ENCODE results near the gene STPG3. TPM values are rescaled to one million over a fixed set of nuclear protein-coding genes. Genes with fewer than 3 reads are reported as not detected.

STPG3 gene
- total RNA-seq = not detected

DNA sequence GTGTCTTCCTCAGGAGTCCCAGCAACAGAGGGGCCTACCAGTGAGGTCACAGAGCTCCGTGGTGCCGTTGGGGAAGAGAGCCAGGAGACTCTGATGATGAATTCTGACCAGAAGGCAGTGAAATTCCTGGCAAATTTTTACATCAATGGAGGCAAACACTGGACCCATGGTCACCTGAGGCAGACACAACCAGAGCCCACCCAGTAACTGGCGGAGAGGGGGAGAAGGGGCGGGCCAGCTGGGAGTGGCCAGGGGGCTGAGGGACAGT, at the start of gene STPG3:
STPG3 (plus strand) TSS at position 93 of the 268 bp plus-strand sequence; CDS start at position 94, 1 bp downstream.
- CTCF ChIA-PET = no interaction called here
- no peaks in the 10 kb centered on the region for H3K9me3 Mint-ChIP-seq
- H3K36me3 Mint-ChIP-seq (ENCODE audit: low read depth) = peaks cover 3% of the 10 kb centered on the region
- H3K4me3 Mint-ChIP-seq = no peak within 1 kb of the TSS
- H3K27ac Mint-ChIP-seq = no peak within 1 kb of the TSS
- peaks cover 7% of the 10 kb centered on the region for H3K4me1 Mint-ChIP-seq
- H3K27me3 Mint-ChIP-seq = no peaks in the 10 kb centered on the region
- no peak for DNase-seq
- POLR2A ChIA-PET = no interaction called here

DNA sequence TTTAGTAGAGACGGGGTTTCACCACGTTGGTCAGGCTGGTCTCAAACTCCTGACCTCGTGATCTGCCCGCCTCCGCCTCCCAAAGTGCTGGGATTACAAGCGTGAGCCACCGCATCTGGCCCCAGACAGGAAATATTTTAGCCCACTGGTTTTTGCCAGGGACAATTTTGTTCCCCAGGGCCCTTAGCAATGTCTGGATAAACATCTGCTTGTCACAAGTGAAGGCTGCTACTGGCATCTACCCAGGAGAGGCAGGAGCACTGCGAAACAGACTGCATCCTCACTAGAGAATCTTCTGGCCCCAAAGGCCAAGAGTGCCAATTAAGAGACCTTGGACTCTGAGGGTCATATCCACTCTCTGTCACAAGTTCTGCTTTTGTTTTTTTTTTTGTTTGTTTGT, 48.1 kb upstream of the STPG3 start:
- no peak for DNase-seq
- H3K27ac Mint-ChIP-seq = peak overlapping the region; percentile 25
- peaks cover 47% of the 10 kb centered on the region for H3K4me1 Mint-ChIP-seq
- H3K4me3 Mint-ChIP-seq = no peak overlapping the region
- no peaks in the 10 kb centered on the region for H3K9me3 Mint-ChIP-seq
- ChIA-PET POLR2A (no interaction called here), CTCF (interaction anchor here (0.9 to 1.4 kb wide), 2 partner anchors 24 to 174 kb away, joined by 3 to 4 read pairs; partner anchors contain the start of gene RNF224)
- peaks cover 16% of the 10 kb centered on the region for H3K36me3 Mint-ChIP-seq (ENCODE audit: low read depth)
- no peaks in the 10 kb centered on the region for H3K27me3 Mint-ChIP-seq

GRCh38 chr9:137204731-137205125, 46.4 kb upstream of the STPG3 start:
- POLR2A ChIA-PET = interaction anchor here (1.2 kb wide), 1 partner anchor 16 kb away, joined by 4 read pairs; the partner anchor contains the start of genes ANAPC2 and SSNA1

GRCh38 chr9:137205126-137206069, 45.7 kb upstream of the STPG3 start, which contains the start of the genes NDOR1 and TMEM203:
TSS of gene NDOR1 (plus strand) at chr9:137205700. CDS start at chr9:137205778, 78 bp downstream.
TSS of gene TMEM203 (minus strand) at chr9:137205648. CDS start at chr9:137205414, 234 bp downstream.
- Mint-ChIP-seq H3K4me3 (peak within 1 kb of the TSS; percentile 93), H3K27ac (peak within 1 kb of the TSS; percentile 95), H3K27me3 (no peaks in the 10 kb centered on the region), H3K4me1 (peaks cover 48% of the 10 kb centered on the region), H3K36me3 (ENCODE audit: low read depth) (peaks cover 20% of the 10 kb centered on the region), H3K9me3 (no peaks in the 10 kb centered on the region)
- peak; percentile 95 for DNase-seq
- ChIA-PET CTCF (interaction anchor here (1.1 to 2.2 kb wide), 8 partner anchors 11 to 170 kb away, joined by 3 to 6 read pairs (median 4); partner anchors contain the start of genes ANAPC2, NPDC1 and SSNA1), POLR2A (interaction anchor here (1.2 kb wide), 1 partner anchor 17 kb away, joined by 4 read pairs; the partner anchor contains the start of genes ANAPC2 and SSNA1)

More at GRCh38 chr9:137204731-137205125, 46.4 kb upstream of the STPG3 start:
- H3K4me1 Mint-ChIP-seq = peaks cover 48% of the 10 kb centered on the region
- H3K4me3 Mint-ChIP-seq = peak overlapping the region; percentile 93
- H3K36me3 Mint-ChIP-seq (ENCODE audit: low read depth) = peaks cover 20% of the 10 kb centered on the region
- H3K27me3 Mint-ChIP-seq = no peaks in the 10 kb centered on the region
- H3K9me3 Mint-ChIP-seq = no peaks in the 10 kb centered on the region
- CTCF ChIA-PET = interaction anchor here (1.2 to 2.0 kb wide), 5 partner anchors 9 to 170 kb away, joined by 3 to 6 read pairs (median 5); no protein-coding TSS in a partner anchor
- DNase-seq = no peak
- peak overlapping the region; percentile 95 for H3K27ac Mint-ChIP-seq

- peak overlapping the region; percentile 93 for H3K4me3 Mint-ChIP-seq
- H3K4me1 Mint-ChIP-seq = peaks cover 40% of the 10 kb centered on the region
- no peaks in the 10 kb centered on the region for H3K27me3 Mint-ChIP-seq
- H3K27ac Mint-ChIP-seq = peak overlapping the region; percentile 95
- H3K9me3 Mint-ChIP-seq = no peaks in the 10 kb centered on the region
- POLR2A ChIA-PET = no interaction called here
- CTCF ChIA-PET = interaction anchor here (0.6 to 2.2 kb wide), 8 partner anchors 9 to 160 kb away, joined by 3 to 5 read pairs (median 3); partner anchors contain the start of genes ANAPC2, NPDC1, RNF224 and SSNA1
- DNase-seq = no peak
- H3K36me3 Mint-ChIP-seq (ENCODE audit: low read depth) = peaks cover 20% of the 10 kb centered on the region
Observed at GRCh38 chr9:137206602-137207001, 44.5 kb upstream of the STPG3 start.

- CTCF ChIA-PET = no interaction called here
- POLR2A ChIA-PET = no interaction called here
Observed at GRCh38 chr9:137211532-137211931, 39.6 kb upstream of the STPG3 start.

GRCh38 chr9:137212520-137212919, 38.6 kb upstream of the STPG3 start:
- DNase-seq = no peak
- Mint-ChIP-seq H3K27me3 (no peaks in the 10 kb centered on the region), H3K9me3 (no peaks in the 10 kb centered on the region), H3K4me1 (peaks cover 5% of the 10 kb centered on the region), H3K27ac (no peak overlapping the region), H3K36me3 (ENCODE audit: low read depth) (peaks cover 10% of the 10 kb centered on the region), H3K4me3 (no peak overlapping the region)
- ChIA-PET POLR2A (no interaction called here), CTCF (interaction anchor here (0.6 kb wide), 1 partner anchor 93 kb away, joined by 3 read pairs; no protein-coding TSS in a partner anchor)

More at GRCh38 chr9:137211532-137211931, 39.6 kb upstream of the STPG3 start:
- no peak for DNase-seq
- no peak overlapping the region for H3K4me3 Mint-ChIP-seq
- H3K36me3 Mint-ChIP-seq (ENCODE audit: low read depth) = peaks cover 16% of the 10 kb centered on the region
- no peaks in the 10 kb centered on the region for H3K27me3 Mint-ChIP-seq
- peaks cover 15% of the 10 kb centered on the region for H3K4me1 Mint-ChIP-seq
- H3K27ac Mint-ChIP-seq = no peak overlapping the region
- H3K9me3 Mint-ChIP-seq = no peaks in the 10 kb centered on the region

- H3K36me3 Mint-ChIP-seq (ENCODE audit: low read depth) = peaks cover 9% of the 10 kb centered on the region
- no peaks in the 10 kb centered on the region for H3K9me3 Mint-ChIP-seq
- H3K4me1 Mint-ChIP-seq = peaks cover 2% of the 10 kb centered on the region
- H3K27me3 Mint-ChIP-seq = no peaks in the 10 kb centered on the region
- DNase-seq = no peak
- no peak overlapping the region for H3K4me3 Mint-ChIP-seq
- CTCF ChIA-PET = interaction anchor here (1.0 kb wide), 2 partner anchors 13 to 23 kb away, joined by 3 read pairs; partner anchors contain the start of gene TPRN
- H3K27ac Mint-ChIP-seq = no peak overlapping the region
- POLR2A ChIA-PET = no interaction called here
Observed at GRCh38 chr9:137213160-137214060, 37.7 kb upstream of the STPG3 start.

GRCh38 chr9:137214620-137215019, 36.5 kb upstream of the STPG3 start:
- Mint-ChIP-seq H3K27ac (no peak overlapping the region), H3K27me3 (no peaks in the 10 kb centered on the region), H3K9me3 (no peaks in the 10 kb centered on the region), H3K4me3 (no peak overlapping the region), H3K36me3 (ENCODE audit: low read depth) (peaks cover 5% of the 10 kb centered on the region), H3K4me1 (no peaks in the 10 kb centered on the region)
- CTCF ChIA-PET = interaction anchor here (1.0 to 1.4 kb wide), 2 partner anchors 22 kb away, joined by 3 read pairs; no protein-coding TSS in a partner anchor
- POLR2A ChIA-PET = no interaction called here
- DNase-seq = no peak

GRCh38 chr9:137215196-137215986, 35.7 kb upstream of the STPG3 start:
- Mint-ChIP-seq H3K9me3 (no peaks in the 10 kb centered on the region), H3K36me3 (ENCODE audit: low read depth) (peaks cover 5% of the 10 kb centered on the region), H3K4me3 (no peak overlapping the region), H3K27me3 (no peaks in the 10 kb centered on the region), H3K4me1 (no peaks in the 10 kb centered on the region), H3K27ac (no peak overlapping the region)
- ChIA-PET CTCF (interaction anchor here (0.9 to 1.4 kb wide), 3 partner anchors 9 to 23 kb away, joined by 3 to 4 read pairs (median 3); partner anchors contain the start of genes NDOR1, RNF224 and TMEM203), POLR2A (no interaction called here)
- DNase-seq = no peak

GRCh38 chr9:137216188-137216965, 34.7 kb upstream of the STPG3 start:
- Mint-ChIP-seq H3K36me3 (ENCODE audit: low read depth) (peaks cover 5% of the 10 kb centered on the region), H3K9me3 (no peaks in the 10 kb centered on the region), H3K4me1 (peaks cover 2% of the 10 kb centered on the region), H3K27ac (no peak overlapping the region), H3K27me3 (no peaks in the 10 kb centered on the region), H3K4me3 (no peak overlapping the region)
- DNase-seq = no peak
- CTCF ChIA-PET = interaction anchor here (0.6 to 1.2 kb wide), 4 partner anchors 10 to 355 kb away, joined by 3 to 4 read pairs (median 4); partner anchors contain the start of genes NDOR1, RNF224 and TMEM203
- POLR2A ChIA-PET = no interaction called here
